ENCODE results near the gene CCDC127.
"Not testable (repeated sequence)": the region's sequence is repeated elsewhere in the genome, so short reads cannot be mapped to it uniquely, and the experiment has no call there.

The CCDC127 gene, protein sequence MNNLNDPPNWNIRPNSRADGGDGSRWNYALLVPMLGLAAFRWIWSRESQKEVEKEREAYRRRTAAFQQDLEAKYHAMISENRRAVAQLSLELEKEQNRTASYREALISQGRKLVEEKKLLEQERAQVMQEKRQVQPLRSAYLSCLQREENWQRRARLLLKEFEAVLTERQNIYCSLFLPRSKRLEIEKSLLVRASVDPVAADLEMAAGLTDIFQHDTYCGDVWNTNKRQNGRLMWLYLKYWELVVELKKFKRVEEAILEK

DNA sequence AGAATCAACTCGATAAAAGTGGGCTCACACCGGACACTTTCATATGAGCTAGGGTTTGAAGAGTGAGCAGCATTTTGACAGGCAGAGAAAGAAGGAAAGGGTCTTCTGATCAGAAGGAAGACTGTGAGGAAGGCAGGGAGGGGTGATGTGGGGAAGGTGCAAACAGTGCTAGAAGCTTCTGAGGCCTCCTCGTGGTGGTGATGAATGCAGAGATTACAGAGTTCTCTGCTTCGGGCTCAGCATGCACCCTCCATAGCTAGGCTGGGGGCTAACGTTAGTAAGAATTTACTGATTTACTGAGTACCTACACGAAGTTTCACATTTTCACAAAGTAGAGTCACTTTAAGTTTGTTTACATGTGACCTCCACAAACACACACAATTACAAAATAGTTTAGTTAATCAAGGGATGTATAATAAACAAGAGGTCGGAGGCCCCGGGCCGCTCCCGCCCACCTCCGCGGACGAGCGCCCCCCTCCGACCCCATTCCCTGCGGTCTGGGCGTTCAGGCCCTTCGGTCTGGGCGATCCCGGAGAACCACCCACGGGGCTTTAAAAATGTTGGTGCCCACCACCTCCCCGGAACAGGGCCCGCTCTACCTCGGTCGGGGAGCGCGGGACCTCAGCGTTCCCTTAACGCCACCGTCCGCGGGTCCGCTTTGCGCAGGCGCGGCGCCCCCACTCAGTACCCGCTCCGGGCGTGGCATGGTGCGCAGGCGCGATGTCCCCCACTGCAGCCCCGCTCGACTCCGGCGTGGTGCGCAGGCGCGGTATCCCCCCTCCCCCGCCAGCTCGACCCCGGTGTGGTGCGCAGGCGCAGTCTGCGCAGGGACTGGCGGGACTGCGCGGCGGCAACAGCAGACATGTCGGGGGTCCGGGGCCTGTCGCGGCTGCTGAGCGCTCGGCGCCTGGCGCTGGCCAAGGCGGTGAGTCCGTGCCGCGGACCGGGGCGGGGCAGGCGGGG is at the start of gene CCDC127, which contains the start of gene SDHA:
Gene CCDC127 (minus strand): TSS at position 660 of the 963 bp plus-strand sequence. CDS start 1,304 bp downstream, outside the sequence.
Gene SDHA (plus strand): TSS at position 827 of the 963 bp plus-strand sequence. CDS start 36 bp downstream, at position 863.
- DNase-seq (ENCODE audit: low read depth in 2 of 2), result peak; percentile 97 to 98

DNA sequence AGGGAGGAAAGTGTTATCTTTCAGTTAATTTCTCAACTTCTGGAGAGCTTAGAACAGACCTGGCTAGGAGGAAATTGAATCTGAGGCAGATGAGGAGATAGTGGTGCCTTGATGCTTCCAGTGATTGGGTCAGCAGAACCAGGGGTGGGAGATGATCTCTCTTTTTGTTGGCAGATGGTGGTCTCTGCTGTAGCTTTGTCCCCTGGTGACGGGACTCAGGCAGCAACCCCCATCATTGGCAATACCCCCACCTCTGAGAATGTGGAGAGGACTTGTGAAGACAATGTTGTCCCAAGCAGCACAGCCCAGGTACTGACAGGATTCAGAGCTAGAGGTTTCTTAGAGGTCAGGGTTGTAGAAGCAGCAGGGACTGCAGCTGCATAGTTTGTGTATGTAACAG is 49.8 kb upstream of the CCDC127 start:
- no peak for DNase-seq (ENCODE audit: low read depth in 2 of 2)

DNA sequence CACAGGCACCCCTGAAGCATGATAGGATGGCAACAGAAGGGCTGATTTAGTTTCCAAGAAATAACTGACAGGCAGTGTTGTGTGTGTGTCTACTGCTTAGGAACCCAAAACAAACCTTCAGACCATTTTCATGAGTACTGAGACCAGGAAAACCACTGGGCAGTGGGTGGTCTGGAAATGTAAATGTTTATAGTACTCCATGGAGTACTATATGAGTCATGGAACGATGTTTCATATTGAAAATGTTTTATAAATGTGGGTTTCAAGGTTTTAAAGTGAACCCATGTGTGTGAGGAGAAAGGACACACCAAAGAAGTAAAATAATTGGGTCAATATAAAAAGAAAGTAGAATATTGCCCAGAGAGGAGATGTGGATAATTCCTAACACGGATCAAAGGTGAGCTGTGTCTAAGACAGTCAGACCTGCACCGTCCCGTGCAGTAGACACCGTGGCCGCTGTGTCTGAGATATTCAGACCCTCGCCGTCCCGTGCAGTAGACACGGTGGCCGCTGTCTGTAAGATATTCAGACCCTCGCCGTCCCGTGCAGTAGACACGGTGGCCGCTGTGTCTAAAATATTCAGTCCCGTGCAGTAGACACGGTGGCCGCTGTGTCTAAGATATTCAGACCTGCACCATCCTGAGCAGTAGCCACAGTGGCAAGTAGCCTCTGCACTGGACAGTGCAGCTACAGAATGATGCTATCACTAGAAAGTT is 48.5 kb upstream of the CCDC127 start:
- DNase-seq (ENCODE audit: low read depth in 2 of 2), result not testable (repeated sequence)

DNA sequence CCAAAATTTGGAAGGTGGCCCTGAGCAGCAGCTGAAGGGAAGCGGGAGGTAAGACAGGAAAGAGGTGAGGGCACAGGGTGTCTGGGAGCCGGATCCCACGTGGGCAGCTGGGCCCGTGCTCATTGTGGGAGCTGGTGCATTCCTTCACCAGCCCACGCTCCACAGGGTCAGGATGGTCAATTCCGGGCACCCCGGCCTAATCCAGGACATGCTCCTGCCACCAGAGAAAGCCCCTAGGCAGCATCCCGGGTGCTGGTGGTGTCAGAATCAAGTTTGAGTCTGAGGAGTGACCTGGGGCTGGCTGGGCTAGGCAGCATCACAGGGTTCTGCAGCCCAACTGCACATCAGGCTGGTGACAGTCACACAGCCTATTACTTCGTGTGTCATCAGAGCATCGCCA is 46.4 kb upstream of the CCDC127 start:
- no peak for DNase-seq (ENCODE audit: low read depth in 2 of 2)

DNA sequence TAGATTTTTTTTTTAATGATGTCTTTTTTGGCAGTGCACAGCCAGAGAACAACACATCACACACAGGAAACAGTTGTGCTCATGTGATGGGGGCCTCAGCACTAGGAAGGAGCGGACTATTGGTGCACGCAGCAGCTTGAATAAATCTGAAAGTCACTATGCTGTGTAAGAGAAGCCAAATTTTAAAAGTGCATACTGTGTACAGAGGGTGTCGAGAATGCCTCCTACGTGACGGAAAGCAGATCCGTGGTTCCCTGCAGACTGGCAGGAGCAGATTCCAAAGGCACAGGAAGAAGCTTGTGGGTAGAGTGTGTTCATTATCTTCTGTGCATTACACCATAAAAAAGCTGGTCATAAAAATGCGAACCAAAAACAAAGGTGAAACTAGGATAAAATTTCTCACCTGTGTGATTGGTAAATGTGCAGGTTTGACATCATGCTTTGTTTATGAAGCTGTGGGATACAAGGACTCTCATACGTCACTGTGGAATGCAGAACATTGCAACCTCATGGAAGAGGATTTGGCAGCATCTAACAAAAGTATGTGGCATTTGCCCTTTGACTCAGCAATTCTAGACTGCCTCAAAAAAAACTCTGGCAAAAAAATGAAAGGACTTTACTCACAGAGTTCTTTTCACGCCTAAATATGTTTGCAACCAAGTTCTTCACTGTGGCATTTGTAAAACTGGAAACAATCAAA is 45.5 kb upstream of the CCDC127 start:
- DNase-seq (ENCODE audit: low read depth in 2 of 2), result not testable (repeated sequence)

DNA sequence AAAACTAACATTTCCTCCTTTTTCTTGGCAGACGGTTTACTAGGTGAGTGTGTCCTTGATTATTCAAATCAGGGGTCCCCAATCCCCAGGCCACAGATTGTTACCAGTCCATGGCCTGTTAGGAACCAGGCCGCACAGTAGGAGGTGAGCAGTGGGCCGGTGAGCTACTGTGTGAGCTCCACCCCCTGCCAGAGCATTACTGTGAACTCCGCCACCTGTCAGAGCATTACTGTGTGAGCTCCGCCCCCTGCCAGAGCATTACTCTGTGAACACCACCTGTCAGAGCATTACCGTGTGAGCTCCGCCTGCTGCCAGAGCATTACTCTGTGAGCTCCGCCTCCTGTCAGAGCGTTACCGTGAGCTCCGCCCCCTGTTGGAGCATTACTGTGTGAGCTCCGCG is 39.2 kb upstream of the CCDC127 start:
- no peak for DNase-seq (ENCODE audit: low read depth in 2 of 2)

DNA sequence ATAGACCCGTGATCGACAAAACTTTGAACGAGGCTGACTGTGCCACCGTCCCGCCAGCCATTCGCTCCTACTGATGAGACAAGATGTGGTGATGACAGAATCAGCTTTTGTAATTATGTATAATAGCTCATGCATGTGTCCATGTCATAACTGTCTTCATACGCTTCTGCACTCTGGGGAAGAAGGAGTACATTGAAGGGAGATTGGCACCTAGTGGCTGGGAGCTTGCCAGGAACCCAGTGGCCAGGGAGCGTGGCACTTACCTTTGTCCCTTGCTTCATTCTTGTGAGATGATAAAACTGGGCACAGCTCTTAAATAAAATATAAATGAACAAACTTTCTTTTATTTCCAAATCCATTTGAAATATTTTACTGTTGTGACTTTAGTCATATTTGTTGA is 38.4 kb upstream of the CCDC127 start:
- not testable (repeated sequence) for DNase-seq (ENCODE audit: low read depth in 2 of 2)

DNA sequence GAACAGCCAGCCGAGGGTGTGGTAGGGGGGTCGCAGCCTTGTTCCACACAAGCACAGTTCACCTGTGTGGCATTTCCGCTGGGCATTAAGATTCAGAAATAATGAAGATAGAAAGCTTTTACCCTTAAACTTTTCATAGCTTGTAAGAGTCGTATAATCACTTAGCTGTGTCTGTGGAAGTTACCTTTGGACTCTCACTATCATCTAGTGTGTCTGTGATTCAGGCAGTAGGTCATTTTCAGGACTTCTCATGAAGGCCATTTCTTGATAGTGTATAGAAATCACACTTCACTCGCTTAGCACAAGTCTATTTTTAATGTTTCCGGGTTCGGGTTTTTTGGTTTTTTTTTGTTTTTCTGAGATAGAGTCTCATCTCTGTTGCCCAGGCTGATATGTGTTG is 37.2 kb upstream of the CCDC127 start:
- not testable (repeated sequence) for DNase-seq (ENCODE audit: low read depth in 2 of 2)

DNA sequence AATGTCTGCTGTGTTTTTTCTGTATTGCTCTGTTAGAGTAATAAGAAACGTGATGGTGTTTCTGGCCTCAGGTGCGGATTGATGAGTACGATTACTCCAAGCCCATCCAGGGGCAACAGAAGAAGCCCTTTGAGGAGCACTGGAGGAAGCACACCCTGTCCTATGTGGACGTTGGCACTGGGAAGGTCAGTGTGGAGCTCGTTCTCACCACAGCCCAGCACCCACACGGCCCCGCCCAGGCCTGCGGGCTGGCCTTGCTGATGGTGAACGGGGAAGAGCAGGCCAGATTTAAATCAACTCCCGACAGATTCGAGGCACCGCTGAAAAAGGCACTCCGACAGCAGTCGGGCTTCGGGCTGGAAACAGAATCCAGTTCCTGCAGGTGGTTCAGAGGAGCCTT is 36.4 kb upstream of the CCDC127 start:
- DNase-seq (ENCODE audit: low read depth in 2 of 2), result not testable (repeated sequence)

DNA sequence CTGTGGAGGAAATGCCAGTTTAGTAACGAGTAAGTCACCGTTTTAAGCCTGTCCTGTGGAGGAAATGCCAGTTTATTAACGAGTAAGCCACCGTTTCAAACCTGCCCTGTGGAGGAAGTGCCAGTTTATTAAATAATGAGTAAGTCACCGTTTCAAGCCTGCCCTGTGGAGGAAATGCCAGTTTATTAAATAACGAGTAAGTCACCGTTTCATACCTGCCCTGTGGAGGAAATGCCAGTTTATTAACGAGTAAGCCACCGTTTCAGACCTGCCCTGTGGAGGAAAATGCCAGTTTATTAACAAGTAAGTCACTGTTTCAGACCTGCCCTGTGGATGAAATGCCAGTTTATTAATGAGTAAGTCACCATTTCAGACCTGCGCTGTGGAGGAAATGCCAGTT is 34.6 kb upstream of the CCDC127 start:
- no peak for DNase-seq (ENCODE audit: low read depth in 2 of 2)

DNA sequence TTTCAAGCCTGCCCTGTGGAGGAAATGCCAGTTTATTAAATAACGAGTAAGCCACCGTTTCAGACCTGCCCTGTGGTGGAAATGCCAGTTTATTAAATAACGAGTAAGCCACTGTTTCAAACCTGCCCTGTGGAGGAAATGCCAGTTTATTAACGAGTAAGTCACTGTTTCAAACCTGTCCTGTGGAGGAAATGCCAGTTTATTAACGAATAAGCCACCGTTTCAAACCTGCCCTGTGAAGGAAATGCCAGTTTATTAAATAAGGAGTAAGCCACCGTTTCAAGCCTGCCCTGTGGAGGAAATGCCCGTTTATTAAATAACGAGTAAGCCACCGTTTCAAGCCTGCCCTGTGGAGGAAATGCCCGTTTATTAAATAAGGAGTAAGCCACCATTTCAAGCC is 34.0 kb upstream of the CCDC127 start:
- not testable (repeated sequence) for DNase-seq (ENCODE audit: low read depth in 2 of 2)

DNA sequence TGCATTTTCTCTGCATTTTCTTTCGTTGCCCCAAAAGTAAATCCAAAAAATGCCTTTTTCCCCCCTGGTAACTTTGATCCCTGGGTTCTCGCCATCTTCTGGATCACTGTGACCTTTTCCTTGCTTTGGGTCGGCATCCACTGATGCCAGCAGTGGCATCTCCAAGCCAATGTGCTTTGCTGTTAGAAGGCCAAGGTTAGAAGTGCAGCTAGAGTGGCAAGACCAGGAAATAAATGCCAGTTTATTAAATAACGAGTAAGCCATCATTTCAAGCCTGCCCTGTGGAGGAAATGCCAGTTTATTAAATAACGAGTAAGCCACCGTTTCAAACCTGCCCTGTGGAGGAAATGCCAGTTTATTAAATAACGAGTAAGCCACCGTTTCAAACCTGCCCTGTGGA is 33.6 kb upstream of the CCDC127 start:
- DNase-seq (ENCODE audit: low read depth in 2 of 2), result not testable (repeated sequence)

DNA sequence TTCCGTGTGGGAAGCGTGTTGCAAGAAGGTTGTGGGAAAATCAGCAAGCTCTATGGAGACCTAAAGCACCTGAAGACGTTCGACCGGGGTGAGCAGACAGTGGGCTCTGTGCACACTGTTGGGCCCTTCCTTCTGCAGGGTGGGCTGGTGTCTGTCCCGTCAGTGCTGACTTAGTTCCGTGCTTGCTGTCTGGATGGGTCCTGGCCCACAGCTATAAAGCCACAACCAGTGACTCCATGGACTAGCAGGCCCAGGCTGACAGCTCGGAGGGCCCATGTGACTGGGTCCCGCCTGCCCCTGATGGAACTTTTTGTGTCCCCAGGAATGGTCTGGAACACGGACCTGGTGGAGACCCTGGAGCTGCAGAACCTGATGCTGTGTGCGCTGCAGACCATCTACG is 33.1 kb upstream of the CCDC127 start:
- DNase-seq (ENCODE audit: low read depth in 2 of 2), result not testable (repeated sequence)

DNA sequence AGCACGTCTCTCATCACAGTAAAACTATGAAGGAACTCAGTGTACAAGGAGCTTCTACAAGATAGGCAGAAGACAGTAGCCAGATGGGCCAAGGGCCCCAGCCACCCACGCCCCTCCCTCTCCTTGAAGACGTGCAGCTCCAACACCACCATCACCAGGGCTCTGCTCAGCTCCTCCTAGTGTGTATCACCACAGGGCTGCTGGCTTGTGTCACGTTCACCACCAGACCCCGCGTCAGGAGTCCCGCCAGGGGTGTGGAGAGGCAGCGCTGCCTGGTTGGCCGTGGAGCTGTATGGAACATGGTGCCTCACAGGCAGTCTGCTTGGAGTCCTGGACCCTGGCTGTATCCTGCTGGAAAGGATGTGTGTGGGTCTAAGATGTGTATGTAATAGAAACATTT is 32.4 kb upstream of the CCDC127 start:
- DNase-seq (ENCODE audit: low read depth in 2 of 2), result not testable (repeated sequence)

DNA sequence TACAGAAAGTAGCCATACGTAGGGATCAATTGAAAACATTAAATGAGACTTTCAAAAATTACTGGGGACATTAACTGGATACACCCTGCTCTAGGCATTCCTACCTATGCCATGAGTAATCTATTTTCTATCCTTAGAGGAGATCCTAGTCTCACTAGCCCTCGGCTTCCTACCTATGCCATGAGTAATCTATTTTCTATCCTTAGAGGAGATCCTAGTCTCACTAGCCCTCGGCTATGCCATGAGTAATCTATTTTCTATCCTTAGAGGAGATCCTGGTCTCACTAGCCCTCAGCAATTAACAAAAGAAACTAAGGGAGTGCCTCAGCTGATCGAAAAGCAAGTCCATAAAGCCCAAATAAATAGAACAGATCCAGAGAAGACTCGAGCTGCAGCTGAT is 27.8 kb upstream of the CCDC127 start:
- DNase-seq (ENCODE audit: low read depth in 2 of 2), result not testable (repeated sequence)

DNA sequence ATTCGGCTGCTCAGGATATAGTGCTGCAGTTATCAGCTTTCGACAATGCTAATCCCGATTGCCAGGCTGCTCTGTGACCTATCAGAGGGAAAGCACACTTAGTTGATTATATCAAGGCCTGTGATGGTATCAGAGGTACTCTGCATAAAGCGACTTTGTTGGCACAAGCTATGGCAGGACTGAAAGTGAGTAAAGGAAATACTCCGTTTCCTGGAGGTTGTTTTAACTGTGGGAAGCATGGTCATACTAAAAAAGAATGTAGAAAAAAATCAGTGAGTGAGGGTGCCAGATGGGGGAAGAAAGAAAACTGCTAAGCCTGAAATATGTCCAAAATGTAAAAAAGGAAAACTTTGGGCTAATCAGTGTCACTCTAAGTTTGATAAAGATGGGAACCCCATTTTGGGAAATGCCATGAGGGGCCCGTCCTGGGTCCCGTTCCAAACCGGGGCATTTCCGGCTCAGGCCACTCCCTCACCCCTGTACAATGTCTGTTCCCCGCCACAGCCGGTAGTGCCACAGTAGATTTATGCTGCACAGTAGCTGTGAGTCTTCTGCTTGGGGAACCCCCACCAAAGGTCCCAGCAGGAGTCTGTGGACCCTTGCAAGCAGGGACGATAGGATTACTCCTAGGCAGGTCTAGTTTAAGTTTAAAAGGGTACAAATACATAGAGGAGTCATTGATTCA is 25.9 kb upstream of the CCDC127 start:
- DNase-seq (ENCODE audit: low read depth in 2 of 2), result not testable (repeated sequence)

DNA sequence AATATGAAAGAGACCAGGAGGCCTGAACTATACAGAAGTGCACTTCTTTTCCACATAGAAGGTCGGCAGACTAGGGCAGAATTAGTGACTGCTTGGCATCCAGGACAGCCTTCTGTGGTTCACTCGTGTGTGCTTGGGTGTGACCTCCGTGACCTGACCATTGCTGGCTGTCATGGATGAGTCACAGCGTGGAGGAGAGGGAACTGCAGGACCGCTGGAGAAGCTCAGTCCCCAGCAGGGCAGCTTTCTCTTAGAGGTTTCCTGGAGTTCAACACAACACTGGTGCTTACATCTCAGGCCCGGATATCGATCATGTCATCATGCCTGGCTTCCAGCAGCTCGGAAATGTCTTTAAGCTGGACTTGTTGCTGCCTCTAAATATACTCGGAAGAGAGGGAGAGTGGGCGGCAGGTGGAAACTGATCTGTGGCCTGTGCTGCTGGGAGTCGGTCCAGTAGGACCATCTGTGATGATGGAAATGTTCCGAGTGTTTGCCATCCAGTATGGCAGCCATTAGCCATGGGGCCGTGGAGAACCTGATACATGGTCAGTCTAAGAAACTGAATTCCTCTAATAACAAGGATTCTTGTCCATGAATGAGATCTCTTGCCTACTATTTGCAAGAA is 23.2 kb upstream of the CCDC127 start:
- not testable (repeated sequence) for DNase-seq (ENCODE audit: low read depth in 2 of 2)

DNA sequence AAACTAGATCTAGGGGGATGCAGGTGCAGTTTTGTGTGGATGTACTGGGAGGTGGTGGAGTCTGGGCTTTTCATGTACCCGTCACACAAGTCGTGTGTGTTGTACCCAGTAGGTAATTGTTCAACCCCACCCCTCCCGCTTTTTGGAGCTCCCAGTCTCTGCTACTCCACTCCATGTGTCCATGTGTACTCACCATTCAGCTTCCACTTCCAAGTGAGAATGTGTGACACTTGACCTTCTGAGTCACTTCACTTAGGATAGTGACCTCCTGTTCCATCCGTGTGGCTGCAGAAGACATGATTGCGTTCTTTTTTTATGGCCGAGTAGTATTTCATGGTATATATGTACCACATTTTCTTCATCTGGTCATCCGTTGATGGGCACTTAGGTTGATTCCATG is 22.6 kb upstream of the CCDC127 start:
- not testable (repeated sequence) for DNase-seq (ENCODE audit: low read depth in 2 of 2)

DNA sequence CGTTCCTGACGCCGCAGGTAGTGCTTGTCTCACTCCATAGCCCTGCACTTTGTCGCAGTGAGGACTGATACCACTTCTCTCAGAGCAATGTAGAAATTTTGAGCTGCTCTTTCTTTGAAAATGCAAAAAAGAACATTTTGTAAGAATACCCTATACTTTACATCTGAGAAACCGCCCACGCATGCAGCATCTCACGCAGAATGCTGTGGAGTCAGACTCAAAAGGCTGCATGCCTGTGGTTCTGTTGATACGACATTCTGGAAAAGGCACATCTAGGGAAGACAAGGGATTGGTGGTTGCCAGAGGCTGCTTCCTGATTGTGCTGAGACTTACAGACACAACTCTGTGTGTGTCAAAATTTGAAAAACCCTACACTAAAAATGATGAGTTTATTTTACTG is 20.0 kb upstream of the CCDC127 start:
- DNase-seq (ENCODE audit: low read depth in 2 of 2), result not testable (repeated sequence)

DNA sequence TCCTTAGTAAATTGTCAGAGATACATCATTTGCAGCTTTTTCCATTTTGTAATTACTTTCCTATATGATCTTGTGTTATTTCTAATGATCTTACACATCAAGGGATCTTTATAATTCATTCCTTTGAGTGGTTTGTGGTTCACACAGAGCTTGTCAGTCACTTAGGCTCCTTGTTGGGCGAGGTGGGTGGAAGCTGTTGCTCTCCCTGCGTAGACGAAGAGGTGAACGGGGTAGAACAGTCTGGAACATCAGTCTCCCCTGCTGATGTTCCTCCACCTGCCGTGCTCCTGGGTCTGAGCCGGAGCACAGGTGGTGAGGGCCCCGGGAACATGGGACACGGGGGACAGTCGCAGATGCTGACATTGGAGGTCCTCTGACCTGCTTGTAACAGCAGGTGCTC is 17.6 kb upstream of the CCDC127 start:
- not testable (repeated sequence) for DNase-seq (ENCODE audit: low read depth in 2 of 2)
